ENCODE measurements around the gene PAK2. TPM values are rescaled to one million over a fixed set of nuclear protein-coding genes. Genes with fewer than 3 reads are reported as not detected.

Gene PAK2
- total RNA-seq, 1 experiment from 2014 or later = 69.6 TPM

- TF ChIP-seq CTCF (IDR thresholded peaks at IDR 0.05 in 2 of 3, conservative IDR thresholded peaks at IDR 0.05 in 1 of 3; ENCODE audit: borderline replicate concordance in 1 of 3, insufficient read depth in 1 of 3, low read depth in 2 of 3, low read length in 2 of 3) (no peak), EGR1 (IDR thresholded peaks at IDR 0.05; ENCODE audit: low read depth) (no peak), CEBPB (IDR thresholded peaks at IDR 0.05; ENCODE audit: low read depth) (no peak), FOSL1 (IDR thresholded peaks at IDR 0.05; ENCODE audit: low read depth) (no peak), POLR2AphosphoS5 (IDR thresholded peaks at IDR 0.05; ENCODE audit: low read depth, low read length) (no peak)
Observed at GRCh38 chr3:196772102-196772501, 32.4 kb downstream of the PAK2 start (continued).

- H3K27ac ChIP-seq (ENCODE audit: low read depth, low read length) = no peak overlapping the region
- no peak overlapping the region for H2AFZ ChIP-seq (ENCODE audit: low read depth, low read length, poor library complexity, severe bottlenecking)
- POLR2A ChIA-PET = no interaction called here
- no peaks in the 10 kb centered on the region for H3K27me3 ChIP-seq (ENCODE audit: insufficient read depth, low read length)
- ATAC-seq (no peak), DNase-seq (ENCODE audit: low read depth, low spot score) (no peak)
- H3K9me2 ChIP-seq (ENCODE audit: insufficient read depth) = no peaks in the 10 kb centered on the region
- RAD21 ChIA-PET (ENCODE audit: low non-redundant PET in 1 of 2, low total read pairs in 2 of 2, uncharacterized antibody in 2 of 2, unreplicated experiment in 2 of 2) = no interaction called here
- H3K36me3 ChIP-seq (ENCODE audit: control insufficient read depth in 1 of 2, insufficient read depth in 2 of 2, low read length in 2 of 2) = no peaks in the 10 kb centered on the region
- H3K4me2 ChIP-seq (ENCODE audit: low read length) = no peak overlapping the region
- no peaks in the 10 kb centered on the region for H3K9me3 ChIP-seq (ENCODE audit: control insufficient read depth in 1 of 2, insufficient read depth in 1 of 2, low read depth in 1 of 2, low read length in 2 of 2)
- no peaks in the 10 kb centered on the region for H3K4me1 ChIP-seq (ENCODE audit: control insufficient read depth in 1 of 2, insufficient read depth in 2 of 2, low read length in 2 of 2)
- no TSS peak for BruUV-seq (replicated peaks)
- CTCF ChIA-PET = no interaction called here
- H3K4me3 ChIP-seq (replicated peaks in 1 of 2; ENCODE audit: low read depth in 1 of 2, low read length in 2 of 2) = no peak overlapping the region
- H3K79me2 ChIP-seq (ENCODE audit: insufficient read depth, low read length) = peaks cover 92% of the 10 kb centered on the region
- peaks cover 5% of the 10 kb centered on the region; the same call in 1 of the 2 replicates for H4K20me1 ChIP-seq (ENCODE audit: insufficient read depth)
- intact Hi-C loops (cut with micrococcal nuclease) = no loop called here
- no peak overlapping the region for H3K9ac ChIP-seq (ENCODE audit: low read length)
- TF ChIP-seq TCF7L2 (IDR thresholded peaks at IDR 0.05; ENCODE audit: borderline replicate concordance, extremely low read depth, insufficient read depth, insufficient read length) (no peak), SRF (IDR thresholded peaks at IDR 0.05; ENCODE audit: low read depth) (no peak), CTCF (IDR thresholded peaks at IDR 0.05 in 2 of 3, conservative IDR thresholded peaks at IDR 0.05 in 1 of 3; ENCODE audit: borderline replicate concordance in 1 of 3, insufficient read depth in 1 of 3, low read depth in 2 of 3, low read length in 2 of 3) (no peak), ZFX (IDR thresholded peaks at IDR 0.05) (no peak), CEBPB (IDR thresholded peaks at IDR 0.05; ENCODE audit: low read depth) (no peak), REST (IDR thresholded peaks at IDR 0.05; ENCODE audit: low read depth) (no peak), EZH2phosphoT487 (IDR thresholded peaks at IDR 0.05; ENCODE audit: borderline replicate concordance) (no peak), POLR2A (IDR thresholded peaks at IDR 0.05; ENCODE audit: borderline replicate concordance, extremely low read depth, insufficient read depth, insufficient read length) (no peak), SIN3A (IDR thresholded peaks at IDR 0.05; ENCODE audit: low read depth) (no peak), YY1 (IDR thresholded peaks at IDR 0.05; ENCODE audit: extremely low read depth, insufficient replicate concordance, low read depth, low read length) (no peak), POLR2AphosphoS5 (IDR thresholded peaks at IDR 0.05; ENCODE audit: low read depth, low read length) (no peak)
Observed at GRCh38 chr3:196772897-196773296, 33.2 kb downstream of the PAK2 start.

Data from HCT116 (cell line).